Measurements from ENCODE around the gene CASP14. TPM values are rescaled to one million over a fixed set of nuclear protein-coding genes. Genes with fewer than 3 reads are reported as not detected.

CASP14 gene
- total RNA-seq, 5 donors from 2014 or later (not counting 1 experiment from before 2014, with no cell fraction given) = not detected

GRCh38 chr19:15021286-15022007, 27.8 kb upstream of the CASP14 start:
- Mint-ChIP-seq H3K27ac (no peak overlapping the region), H3K4me1 (peaks cover 0 to 1% (median 0%) of the 10 kb centered on the region in 3 donors), H3K36me3 (no peaks in the 10 kb centered on the region), H3K9me3 (no peaks in the 10 kb centered on the region), H3K4me3 (no peak overlapping the region), H3K27me3 (peaks cover 15 to 28% of the 10 kb centered on the region in 2 donors)
- 80% methylated on average over 42 of the region's 45 CpGs for WGBS (ENCODE audit: insufficient coverage)
- no peak for ATAC-seq (replicated peaks in 1 of 4)
- H3K4me1 ChIP-seq (ENCODE audit: control insufficient read depth in 1 of 2, extremely low read depth in 1 of 2, insufficient read depth in 2 of 2, low read length in 2 of 2) = no peaks in the 10 kb centered on the region
- no peak for DNase-seq
- no peaks in the 10 kb centered on the region for H3K9me3 ChIP-seq
- H3K4me3 ChIP-seq (ENCODE audit: control insufficient read depth in 1 of 2, extremely low read depth in 1 of 2, low read length in 1 of 2) = no peak overlapping the region
- ChIA-PET POLR2A (no interaction called here), CTCF (no interaction called here)
- H3K27me3 ChIP-seq (replicated peaks in 1 of 2; ENCODE audit: control insufficient read depth in 2 of 2, extremely low read depth in 1 of 2, insufficient read depth in 2 of 2, low read length in 1 of 2) = peaks cover 0 to 49% of the 10 kb centered on the region in 2 experiments
- no peak overlapping the region for H3K27ac ChIP-seq (ENCODE audit: low read length)
- no peaks in the 10 kb centered on the region for H3K36me3 ChIP-seq (ENCODE audit: control insufficient read depth in 2 of 2, extremely low read depth in 1 of 2, insufficient read depth in 1 of 2, low read length in 1 of 2)

GRCh38 chr19:15022752-15023151, 26.5 kb upstream of the CASP14 start:
- ATAC-seq (replicated peaks in 1 of 4) (no peak), DNase-seq (no peak)
- H3K27me3 ChIP-seq (replicated peaks in 1 of 2; ENCODE audit: control insufficient read depth in 2 of 2, extremely low read depth in 1 of 2, insufficient read depth in 2 of 2, low read length in 1 of 2) = peaks cover 0 to 50% of the 10 kb centered on the region in 2 experiments
- H3K36me3 ChIP-seq (ENCODE audit: control insufficient read depth in 2 of 2, extremely low read depth in 1 of 2, insufficient read depth in 1 of 2, low read length in 1 of 2) = no peaks in the 10 kb centered on the region
- H3K4me3 ChIP-seq (ENCODE audit: control insufficient read depth in 1 of 2, extremely low read depth in 1 of 2, low read length in 1 of 2) = no peak overlapping the region
- H3K4me1 ChIP-seq (ENCODE audit: control insufficient read depth in 1 of 2, extremely low read depth in 1 of 2, insufficient read depth in 2 of 2, low read length in 2 of 2) = no peaks in the 10 kb centered on the region
- Mint-ChIP-seq H3K27me3 (peaks cover 8 to 19% of the 10 kb centered on the region in 2 donors), H3K27ac (no peak overlapping the region), H3K4me1 (peaks cover 0 to 1% (median 0%) of the 10 kb centered on the region in 3 donors), H3K4me3 (no peak overlapping the region), H3K9me3 (no peaks in the 10 kb centered on the region), H3K36me3 (no peaks in the 10 kb centered on the region)
- ChIA-PET CTCF (no interaction called here), POLR2A (no interaction called here)
- H3K27ac ChIP-seq (ENCODE audit: low read length) = no peak overlapping the region
- H3K9me3 ChIP-seq = no peaks in the 10 kb centered on the region
- WGBS (ENCODE audit: insufficient coverage) = 52% methylated on average over 16 of the region's 31 CpGs

DNA sequence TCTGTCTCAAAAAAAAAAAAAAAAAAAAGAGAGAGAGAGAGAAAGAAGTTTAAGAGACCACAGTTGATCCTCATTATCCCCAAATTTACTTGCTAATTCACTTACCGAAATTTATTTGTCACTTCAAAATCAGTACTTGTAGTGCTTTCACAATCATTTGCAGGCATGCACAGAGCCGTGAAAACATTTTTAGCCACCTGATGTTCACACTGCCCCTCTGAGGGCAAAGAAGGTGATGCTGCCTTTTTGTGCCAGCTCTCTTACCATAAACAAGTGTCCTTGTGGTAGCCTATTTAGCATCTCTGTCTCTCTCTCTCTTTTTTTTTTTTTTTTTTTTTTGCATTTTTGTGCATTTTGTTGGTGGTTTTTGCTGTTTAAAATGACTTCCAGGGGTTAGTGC, 24.1 kb upstream of the CASP14 start:
- POLR2A ChIA-PET = no interaction called here

DNA sequence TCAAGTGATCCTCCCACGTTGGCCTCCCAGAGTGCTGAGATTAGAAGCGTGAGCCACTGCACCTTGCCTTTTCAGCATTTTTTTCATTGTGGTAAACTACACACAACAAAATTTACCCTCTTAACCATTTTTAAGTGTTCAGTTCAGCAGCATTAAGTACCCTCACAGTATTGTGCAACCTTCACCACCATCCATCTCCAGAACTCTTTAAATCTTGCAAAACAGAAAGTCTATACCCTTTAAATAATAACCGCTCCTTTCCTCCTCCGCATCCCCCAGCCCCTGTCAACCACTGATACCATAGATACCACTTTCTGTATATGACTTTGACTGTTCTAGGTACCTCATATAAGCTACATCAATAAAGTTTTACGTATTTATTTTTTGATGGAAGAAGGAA, 20.8 kb upstream of the CASP14 start:
- Mint-ChIP-seq H3K4me1 (peaks cover 0 to 1% (median 0%) of the 10 kb centered on the region in 3 donors), H3K36me3 (no peaks in the 10 kb centered on the region), H3K9me3 (no peaks in the 10 kb centered on the region), H3K27me3 (peaks cover 7 to 22% of the 10 kb centered on the region in 2 donors), H3K4me3 (no peak overlapping the region), H3K27ac (no peak overlapping the region)
- no peaks in the 10 kb centered on the region for H3K9me3 ChIP-seq
- H3K36me3 ChIP-seq (ENCODE audit: control insufficient read depth in 2 of 2, extremely low read depth in 1 of 2, insufficient read depth in 1 of 2, low read length in 1 of 2) = no peaks in the 10 kb centered on the region
- WGBS (ENCODE audit: insufficient coverage) = 75% methylated on average over 1 of the region's 5 CpGs
- ATAC-seq (replicated peaks in 1 of 4) (no peak), DNase-seq (no peak)
- H3K4me1 ChIP-seq (ENCODE audit: control insufficient read depth in 1 of 2, extremely low read depth in 1 of 2, insufficient read depth in 2 of 2, low read length in 2 of 2) = no peaks in the 10 kb centered on the region
- no peak overlapping the region for H3K27ac ChIP-seq (ENCODE audit: low read length)
- no peak overlapping the region for H3K4me3 ChIP-seq (ENCODE audit: control insufficient read depth in 1 of 2, extremely low read depth in 1 of 2, low read length in 1 of 2)
- H3K27me3 ChIP-seq (replicated peaks in 1 of 2; ENCODE audit: control insufficient read depth in 2 of 2, extremely low read depth in 1 of 2, insufficient read depth in 2 of 2, low read length in 1 of 2) = peaks cover 0 to 28% of the 10 kb centered on the region in 2 experiments
- CTCF ChIA-PET = no interaction called here
- POLR2A ChIA-PET = no interaction called here

More for the DNA sequence above, 24.1 kb upstream of the CASP14 start:
- no peaks in the 10 kb centered on the region for H3K9me3 Mint-ChIP-seq
- H3K4me1 Mint-ChIP-seq = peaks cover 0 to 1% (median 0%) of the 10 kb centered on the region in 3 donors
- Histone ChIP-seq H3K27me3 (replicated peaks in 1 of 2; ENCODE audit: control insufficient read depth in 2 of 2, extremely low read depth in 1 of 2, insufficient read depth in 2 of 2, low read length in 1 of 2) (peaks cover 0 to 45% of the 10 kb centered on the region in 2 experiments), H3K36me3 (ENCODE audit: control insufficient read depth in 2 of 2, extremely low read depth in 1 of 2, insufficient read depth in 1 of 2, low read length in 1 of 2) (no peaks in the 10 kb centered on the region), H3K4me1 (ENCODE audit: control insufficient read depth in 1 of 2, extremely low read depth in 1 of 2, insufficient read depth in 2 of 2, low read length in 2 of 2) (no peaks in the 10 kb centered on the region), H3K9me3 (no peaks in the 10 kb centered on the region), H3K4me3 (ENCODE audit: control insufficient read depth in 1 of 2, extremely low read depth in 1 of 2, low read length in 1 of 2) (no peak overlapping the region), H3K27ac (ENCODE audit: low read length) (no peak overlapping the region)
- no peaks in the 10 kb centered on the region for H3K36me3 Mint-ChIP-seq
- WGBS (ENCODE audit: insufficient coverage) = 48% methylated on average over 2 of the region's 2 CpGs
- CTCF ChIA-PET = interaction anchor here in 1 of 2 donors (0.7 kb wide), 1 partner anchor 47 kb away, joined by 3 read pairs; no protein-coding TSS in a partner anchor
- H3K27ac Mint-ChIP-seq = no peak overlapping the region
- DNase-seq (peak in 1 of 35 experiments; percentile 7), ATAC-seq (replicated peaks in 1 of 4) (no peak)
- no peak overlapping the region for H3K4me3 Mint-ChIP-seq
- peaks cover 7 to 19% of the 10 kb centered on the region in 2 donors for H3K27me3 Mint-ChIP-seq

DNA sequence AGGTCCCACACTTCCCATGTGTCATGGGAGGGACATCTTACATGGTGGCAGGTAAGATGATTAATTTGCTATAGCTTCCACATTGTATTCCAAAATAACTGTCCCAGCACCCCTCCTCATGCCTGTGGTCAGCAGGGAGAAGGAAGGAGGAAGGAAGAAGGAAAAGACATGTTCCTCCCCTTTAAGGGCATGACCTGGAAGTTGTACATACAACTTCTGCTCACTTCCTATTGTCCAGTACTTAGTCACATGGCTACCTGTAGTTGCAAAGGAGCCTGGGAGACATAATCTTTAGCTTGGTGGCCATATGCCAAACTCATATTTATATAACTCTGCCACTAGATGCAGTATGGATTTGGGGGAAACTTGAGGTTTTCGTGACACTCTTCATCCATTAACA, 17.6 kb upstream of the CASP14 start:
- Mint-ChIP-seq H3K36me3 (no peaks in the 10 kb centered on the region), H3K9me3 (no peaks in the 10 kb centered on the region), H3K4me1 (no peaks in the 10 kb centered on the region), H3K4me3 (no peak overlapping the region), H3K27me3 (peaks cover 27 to 39% of the 10 kb centered on the region in 2 donors), H3K27ac (no peak overlapping the region)
- WGBS (ENCODE audit: insufficient coverage) = no CpG with 5 or more reads among the region's 1 CpG
- Histone ChIP-seq H3K36me3 (ENCODE audit: control insufficient read depth in 2 of 2, extremely low read depth in 1 of 2, insufficient read depth in 1 of 2, low read length in 1 of 2) (no peaks in the 10 kb centered on the region), H3K9me3 (no peaks in the 10 kb centered on the region), H3K27me3 (replicated peaks in 1 of 2; ENCODE audit: control insufficient read depth in 2 of 2, extremely low read depth in 1 of 2, insufficient read depth in 2 of 2, low read length in 1 of 2) (peaks cover 0 to 23% of the 10 kb centered on the region in 2 experiments), H3K27ac (ENCODE audit: low read length) (no peak overlapping the region), H3K4me1 (ENCODE audit: control insufficient read depth in 1 of 2, extremely low read depth in 1 of 2, insufficient read depth in 2 of 2, low read length in 2 of 2) (no peaks in the 10 kb centered on the region), H3K4me3 (ENCODE audit: control insufficient read depth in 1 of 2, extremely low read depth in 1 of 2, low read length in 1 of 2) (no peak overlapping the region)
- ChIA-PET CTCF (no interaction called here), POLR2A (no interaction called here)
- DNase-seq (no peak), ATAC-seq (replicated peaks in 1 of 4) (no peak)

- ATAC-seq (replicated peaks in 1 of 4) = no peak
- Histone ChIP-seq H3K9me3 (no peaks in the 10 kb centered on the region), H3K27me3 (replicated peaks in 1 of 2; ENCODE audit: control insufficient read depth in 2 of 2, extremely low read depth in 1 of 2, insufficient read depth in 2 of 2, low read length in 1 of 2) (peaks cover 0 to 16% of the 10 kb centered on the region in 2 experiments), H3K4me3 (ENCODE audit: control insufficient read depth in 1 of 2, extremely low read depth in 1 of 2, low read length in 1 of 2) (no peak overlapping the region), H3K36me3 (ENCODE audit: control insufficient read depth in 2 of 2, extremely low read depth in 1 of 2, insufficient read depth in 1 of 2, low read length in 1 of 2) (no peaks in the 10 kb centered on the region), H3K27ac (ENCODE audit: low read length) (no peak overlapping the region), H3K4me1 (ENCODE audit: control insufficient read depth in 1 of 2, extremely low read depth in 1 of 2, insufficient read depth in 2 of 2, low read length in 2 of 2) (no peaks in the 10 kb centered on the region)
- ChIA-PET POLR2A (no interaction called here), CTCF (no interaction called here)
- DNase-seq = no peak
- WGBS (ENCODE audit: insufficient coverage) = no CpG with 5 or more reads among the region's 1 CpG
- H3K9me3 Mint-ChIP-seq = no peaks in the 10 kb centered on the region
- H3K27ac Mint-ChIP-seq = no peak overlapping the region
- no peaks in the 10 kb centered on the region for H3K36me3 Mint-ChIP-seq
- no peak overlapping the region for H3K4me3 Mint-ChIP-seq
- H3K4me1 Mint-ChIP-seq = no peaks in the 10 kb centered on the region
- H3K27me3 Mint-ChIP-seq = peaks cover 29 to 40% of the 10 kb centered on the region in 2 donors
These were observed 13.4 kb upstream of the CASP14 start for GRCh38 chr19:15035795-15036311.

Measured in T-cell (primary cell).